OCI-LY3 (cell line): ENCODE results near the gene ALS2.

ENCODE experiments used
- EZH2phosphoT487 ChIP-seq: fragments of 200-600 bp; shearing (Covaris generic); IDR thresholded peaks from 2 replicates; pipeline ENCODE4 v1.6.1; 2018; ENCODE audit warnings: antibody characterized with exemption, mixed run types, low read depth
- TF ChIP-seq, protein P1 (sequence below): fragments of 200-600, 300-600 bp; sonication (generic); IDR thresholded peaks from 2 replicates; pipeline ENCODE4 v1.5.1; 2014; ENCODE audit warnings: antibody characterized with exemption, low read length, low read depth

DNA sequence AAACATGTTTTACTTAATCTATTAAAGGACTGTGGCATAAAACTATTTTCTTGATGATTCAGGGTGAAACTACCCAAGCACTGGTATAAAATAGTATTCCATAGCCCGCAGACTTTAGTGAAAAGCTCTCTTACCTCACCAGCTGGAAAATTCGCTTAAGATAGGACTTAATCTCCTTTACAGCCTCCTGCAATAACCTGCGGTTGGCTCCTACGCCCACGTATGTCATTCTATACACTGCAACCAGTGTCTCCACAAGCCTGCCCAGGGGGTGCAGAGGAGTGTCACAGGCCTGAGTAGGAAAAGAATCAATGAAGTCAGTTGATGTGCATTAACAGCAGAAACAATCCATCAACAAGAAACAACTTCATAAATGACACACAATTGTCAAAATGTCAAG, 71.0 kb downstream of the ALS2 start:
- TF ChIP-seq, protein P1, sequence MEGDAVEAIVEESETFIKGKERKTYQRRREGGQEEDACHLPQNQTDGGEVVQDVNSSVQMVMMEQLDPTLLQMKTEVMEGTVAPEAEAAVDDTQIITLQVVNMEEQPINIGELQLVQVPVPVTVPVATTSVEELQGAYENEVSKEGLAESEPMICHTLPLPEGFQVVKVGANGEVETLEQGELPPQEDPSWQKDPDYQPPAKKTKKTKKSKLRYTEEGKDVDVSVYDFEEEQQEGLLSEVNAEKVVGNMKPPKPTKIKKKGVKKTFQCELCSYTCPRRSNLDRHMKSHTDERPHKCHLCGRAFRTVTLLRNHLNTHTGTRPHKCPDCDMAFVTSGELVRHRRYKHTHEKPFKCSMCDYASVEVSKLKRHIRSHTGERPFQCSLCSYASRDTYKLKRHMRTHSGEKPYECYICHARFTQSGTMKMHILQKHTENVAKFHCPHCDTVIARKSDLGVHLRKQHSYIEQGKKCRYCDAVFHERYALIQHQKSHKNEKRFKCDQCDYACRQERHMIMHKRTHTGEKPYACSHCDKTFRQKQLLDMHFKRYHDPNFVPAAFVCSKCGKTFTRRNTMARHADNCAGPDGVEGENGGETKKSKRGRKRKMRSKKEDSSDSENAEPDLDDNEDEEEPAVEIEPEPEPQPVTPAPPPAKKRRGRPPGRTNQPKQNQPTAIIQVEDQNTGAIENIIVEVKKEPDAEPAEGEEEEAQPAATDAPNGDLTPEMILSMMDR: no peak
- no peak for TF ChIP-seq EZH2phosphoT487
